NCI-H526 (cell line): ENCODE results near the gene APBB1.

Experiments used
- DNase-seq, 2 experiments: peaks; one replicate each; lab custom pipeline; 2025; lab: John Stamatoyannopoulos, UW

APBB1 gene

DNA sequence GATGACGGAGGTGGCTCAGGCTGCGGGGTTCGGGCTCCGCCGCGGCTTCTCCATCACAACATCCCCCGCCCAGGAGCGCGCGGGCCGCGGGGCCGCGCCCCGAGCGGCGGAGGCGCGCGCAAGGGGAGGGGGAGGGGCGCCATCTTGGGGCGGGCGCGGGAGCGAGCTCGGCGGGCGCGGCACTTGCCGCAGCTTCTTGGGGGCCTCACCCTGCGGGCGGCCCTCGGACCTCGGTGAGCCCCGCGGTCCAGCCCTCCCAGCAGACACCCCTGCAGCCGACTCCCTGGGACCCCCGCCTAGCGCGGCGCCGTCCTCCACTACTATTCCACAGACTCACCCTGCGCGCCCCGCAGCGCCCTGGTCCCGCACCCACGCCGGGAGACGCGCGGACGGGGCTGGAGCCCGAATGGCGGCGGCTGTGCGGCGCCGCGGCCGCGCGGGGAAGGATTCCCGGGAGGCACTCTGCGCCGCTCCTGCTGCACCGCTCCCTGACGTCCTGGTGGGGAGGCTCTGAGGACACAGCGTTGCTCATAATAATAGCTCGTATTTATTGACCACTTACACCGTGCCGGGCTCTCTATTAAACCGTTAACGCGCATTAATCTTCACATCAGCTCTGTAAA, at the start of gene APBB1:
TSS of gene APBB1 (minus strand) at position 86 of the 623 bp plus-strand sequence. CDS start 7,747 bp downstream, outside the sequence.
- peak; percentile 34 to 84 for DNase-seq

GRCh38 chr11:6459099-6459450, 40.2 kb upstream of the APBB1 start:
- DNase-seq: no peak

- DNase-seq: no peak
Measured at GRCh38 chr11:6458352-6459098, 39.6 kb upstream of the APBB1 start.

DNA sequence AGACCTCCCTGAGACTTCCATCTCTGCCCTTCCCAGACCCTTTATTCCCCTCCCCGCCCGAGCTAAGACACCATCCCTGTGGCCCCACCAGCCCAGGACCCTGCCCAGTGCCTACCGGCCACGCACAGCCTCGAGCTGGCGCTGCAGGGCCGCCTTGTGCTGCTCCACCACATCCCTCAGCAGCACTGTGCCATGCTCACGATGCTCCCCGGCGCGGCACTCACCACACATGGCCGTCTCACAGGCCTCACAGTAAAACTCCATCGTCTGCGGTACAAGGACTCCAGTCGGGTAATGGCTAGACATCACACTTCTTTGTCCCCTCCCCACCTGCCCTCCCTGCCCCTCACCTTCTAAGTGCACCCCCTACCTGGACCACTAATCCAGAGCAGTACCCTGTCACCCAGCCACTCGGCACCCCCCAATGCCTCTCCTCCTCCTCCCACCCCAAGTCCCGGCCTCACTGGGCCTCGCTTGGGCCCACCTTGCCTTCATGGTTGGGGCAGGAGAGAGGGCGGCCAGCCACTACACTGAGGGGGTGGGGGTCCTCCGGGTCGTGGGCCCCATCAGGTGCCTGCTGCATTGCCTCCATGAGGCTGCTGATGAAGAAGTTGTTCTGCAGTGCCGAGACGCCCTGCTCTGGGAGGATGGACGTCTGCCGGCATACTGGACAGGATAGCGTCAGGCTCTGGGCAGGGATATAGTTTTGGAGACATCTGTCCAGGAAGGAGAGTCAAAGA, 38.9 kb upstream of the APBB1 start:
- no peak for DNase-seq

GRCh38 chr11:6456361-6457073, 37.6 kb upstream of the APBB1 start:
- DNase-seq: no peak

DNA sequence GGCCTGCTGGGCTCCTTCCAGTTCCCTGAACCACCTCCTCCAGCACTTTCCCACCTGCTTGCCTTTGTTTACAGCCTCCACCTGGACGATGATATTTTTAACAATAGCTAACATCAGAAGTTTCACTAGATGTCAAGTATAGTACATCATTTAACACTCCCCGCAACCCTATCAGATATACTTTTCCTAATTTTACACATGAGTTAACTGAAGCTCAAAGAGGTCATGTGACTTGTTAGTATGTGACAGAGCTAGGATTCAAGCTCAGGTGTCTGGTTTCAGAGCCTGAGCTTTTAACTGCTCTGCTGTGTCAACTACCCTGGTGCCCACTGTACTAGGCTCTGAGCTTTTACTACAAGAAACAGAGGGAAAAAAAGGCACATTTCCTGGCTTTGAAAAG, 36.2 kb upstream of the APBB1 start:
- DNase-seq: peak in 1 of 2 experiments; percentile 24

- DNase-seq: no peak
Measured at GRCh38 chr11:6453152-6453551, 34.3 kb upstream of the APBB1 start.

GRCh38 chr11:6452219-6452618, 33.3 kb upstream of the APBB1 start:
- no peak for DNase-seq

- no peak for DNase-seq
Measured at GRCh38 chr11:6448574-6448973, 29.7 kb upstream of the APBB1 start.

DNA sequence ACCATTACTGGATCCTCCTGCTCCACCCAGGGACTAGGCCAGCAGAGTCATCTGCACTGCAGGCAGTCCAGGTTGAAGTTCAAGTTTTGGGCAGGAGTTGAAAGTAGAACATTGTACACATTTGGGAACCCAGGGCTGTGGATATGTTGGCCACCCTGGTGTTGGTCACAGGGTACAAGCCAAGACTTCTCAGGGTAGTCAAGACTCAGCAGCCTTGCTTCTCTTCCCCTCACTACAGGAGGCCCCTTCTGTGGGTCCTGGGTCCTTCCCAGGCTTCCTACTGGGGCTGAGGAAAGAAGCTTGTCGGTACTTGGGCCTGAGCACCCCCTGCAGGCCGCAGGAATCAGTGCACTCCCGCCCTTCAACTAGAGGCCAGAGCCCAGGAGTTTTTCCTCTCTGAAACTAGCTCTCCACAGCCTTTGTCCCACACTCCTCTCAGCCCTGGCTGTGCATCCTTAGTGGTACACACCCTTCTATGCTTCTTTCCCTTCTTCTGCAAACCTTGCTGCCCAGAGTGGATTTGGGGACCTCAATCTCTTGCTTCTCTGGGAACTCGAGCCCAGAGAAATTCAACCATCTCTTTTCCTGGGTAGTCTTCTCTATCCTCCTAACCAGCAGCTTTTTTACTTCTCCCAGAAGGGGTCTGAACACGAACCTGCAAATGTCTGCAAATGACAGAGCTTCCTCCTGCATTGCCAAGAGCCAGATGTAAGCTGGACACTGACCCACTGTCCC, 24.5 kb upstream of the APBB1 start:
- peak; percentile 49 to 81 for DNase-seq

DNA sequence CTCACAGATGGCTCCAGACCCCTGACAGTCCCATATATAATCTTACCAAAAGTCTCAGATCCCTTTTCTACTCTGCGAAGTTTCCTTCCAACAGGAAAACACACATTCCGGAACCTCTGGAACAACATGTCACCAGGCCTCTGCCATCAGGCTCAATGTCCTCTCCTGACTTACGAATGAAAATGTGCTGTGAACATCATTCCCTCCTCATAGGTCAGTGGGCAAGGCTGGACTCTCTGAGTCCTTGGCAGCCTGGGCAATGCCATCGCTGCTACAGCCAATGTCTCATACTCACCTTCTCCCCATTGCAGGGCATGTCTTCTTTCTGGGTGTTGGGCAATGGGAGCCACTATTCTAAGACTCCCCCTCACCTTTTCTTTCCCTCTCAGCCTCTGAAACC, 23.5 kb upstream of the APBB1 start:
- no peak for DNase-seq

DNA sequence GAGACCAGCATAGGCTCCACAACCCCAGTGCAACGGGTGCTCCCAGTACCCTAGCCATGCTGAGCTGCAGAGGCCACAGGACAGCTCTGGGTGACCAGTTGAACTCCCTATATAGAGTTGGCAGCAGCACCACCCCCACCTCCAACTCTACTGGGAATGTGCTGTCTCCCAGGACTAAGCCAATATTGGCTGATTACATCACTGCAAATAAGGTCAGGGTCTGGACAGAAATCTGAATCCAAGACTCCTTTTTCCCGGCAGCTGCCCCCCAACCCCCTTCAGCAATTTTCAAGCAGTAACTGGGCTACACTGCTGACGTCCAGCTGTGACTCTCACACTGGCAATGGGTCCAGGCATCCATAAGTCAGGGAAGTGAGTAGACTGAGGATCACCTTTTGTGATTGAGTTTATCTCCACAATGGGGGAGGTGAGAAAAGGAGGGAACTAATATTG, 22.0 kb upstream of the APBB1 start, which contains the start of gene HPX:
TSS of gene HPX (minus strand) at position 82 of the 453 bp plus-strand sequence. CDS start at position 58, 24 bp downstream.
- DNase-seq: no peak

DNA sequence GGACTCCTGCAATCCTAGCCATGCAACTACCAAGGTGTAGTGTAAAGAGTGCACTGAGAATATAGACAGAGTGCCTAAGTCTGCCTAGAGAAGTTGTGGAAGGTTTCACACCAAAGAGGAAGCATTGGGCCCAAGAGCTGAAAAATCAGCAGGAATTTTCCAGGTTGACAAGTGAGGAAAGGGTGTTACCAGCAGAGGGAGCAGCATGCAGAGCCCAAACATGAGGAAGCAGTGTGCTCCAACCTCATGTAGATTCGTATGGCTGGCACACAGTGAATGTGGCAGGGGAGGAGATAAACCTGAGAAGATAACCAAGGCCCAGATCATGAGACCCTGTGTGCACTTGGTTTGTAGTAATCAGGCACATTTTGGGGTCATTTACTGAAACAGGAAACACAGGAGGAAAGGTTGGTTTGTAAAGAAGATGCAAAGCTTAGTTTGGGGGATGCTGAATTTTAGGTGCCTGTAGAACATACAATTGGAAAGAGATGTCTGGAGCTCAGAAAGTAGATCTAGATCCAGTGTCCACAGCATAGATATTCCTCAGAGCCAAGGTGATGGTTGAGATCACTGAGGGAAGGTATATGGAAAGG, 20.2 kb upstream of the APBB1 start:
- peak; percentile 33 to 75 for DNase-seq

DNA sequence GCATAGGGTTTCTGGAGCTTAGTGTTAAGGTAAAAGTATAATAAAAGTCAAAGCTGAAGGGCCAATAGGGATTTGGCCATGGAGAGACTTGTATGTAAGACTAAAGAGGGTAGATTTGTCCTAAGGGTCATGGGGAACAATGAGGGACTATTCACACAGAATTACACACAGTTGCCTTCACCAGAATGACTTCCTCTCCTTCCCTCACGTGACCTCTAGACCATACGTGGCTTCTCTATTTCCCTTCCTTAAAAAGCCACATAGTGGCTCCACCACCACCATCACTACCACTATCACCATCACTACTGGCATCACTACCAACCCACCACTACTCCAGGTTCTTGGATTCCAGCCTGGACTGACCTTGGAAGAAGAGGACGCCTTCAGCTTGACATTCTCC, 19.1 kb upstream of the APBB1 start:
- no peak for DNase-seq

DNA sequence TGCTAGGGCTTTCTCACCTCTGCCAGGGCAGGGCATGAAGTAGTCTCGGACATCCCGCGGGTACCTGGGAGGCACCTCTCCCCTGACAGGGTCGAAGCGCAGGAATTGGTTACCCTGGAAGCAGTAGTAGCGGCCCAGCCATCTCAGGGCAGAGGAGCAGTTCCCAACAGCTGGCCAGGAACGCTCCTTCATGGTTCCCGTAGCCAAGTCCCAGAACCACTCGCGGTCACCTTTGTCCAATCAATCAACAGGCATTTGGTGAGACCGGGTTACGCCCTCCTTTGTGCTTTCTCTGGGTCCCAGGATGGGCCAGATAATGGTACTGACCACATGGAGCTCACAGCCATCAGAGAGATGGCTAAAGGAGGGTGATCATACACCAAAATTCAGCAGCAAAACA, 18.5 kb upstream of the APBB1 start:
- no peak for DNase-seq

DNA sequence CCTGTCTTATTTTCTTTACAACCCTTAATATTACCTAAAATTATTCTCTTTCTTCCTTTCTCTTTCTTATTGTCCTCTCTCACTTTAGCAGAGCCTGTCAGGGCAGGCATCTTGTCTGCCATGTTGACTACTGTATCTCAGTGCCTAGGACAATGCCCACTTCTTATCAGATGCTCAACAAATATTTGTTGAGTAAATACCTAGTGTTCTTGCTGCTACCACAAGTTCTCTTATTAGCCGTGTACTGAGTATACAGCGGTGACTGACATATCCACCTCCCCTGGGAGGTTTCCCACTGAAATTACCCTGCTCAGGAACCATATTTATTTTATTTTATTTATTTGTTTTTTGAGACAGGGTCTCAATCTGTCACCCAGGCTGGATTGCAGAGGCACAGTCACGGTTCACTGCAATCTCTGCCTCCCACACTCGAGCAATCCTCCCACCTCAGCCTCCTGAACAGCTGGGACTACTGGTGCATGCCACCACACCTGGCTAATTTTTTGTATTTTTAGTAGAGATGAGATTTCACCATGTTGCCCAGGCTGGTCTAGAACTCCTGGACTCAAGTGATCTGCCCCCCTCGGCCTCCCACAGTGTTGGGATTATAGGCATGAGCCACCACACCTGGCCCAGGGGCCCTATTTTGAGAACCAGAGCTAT, 15.2 kb upstream of the APBB1 start:
- no peak for DNase-seq

DNA sequence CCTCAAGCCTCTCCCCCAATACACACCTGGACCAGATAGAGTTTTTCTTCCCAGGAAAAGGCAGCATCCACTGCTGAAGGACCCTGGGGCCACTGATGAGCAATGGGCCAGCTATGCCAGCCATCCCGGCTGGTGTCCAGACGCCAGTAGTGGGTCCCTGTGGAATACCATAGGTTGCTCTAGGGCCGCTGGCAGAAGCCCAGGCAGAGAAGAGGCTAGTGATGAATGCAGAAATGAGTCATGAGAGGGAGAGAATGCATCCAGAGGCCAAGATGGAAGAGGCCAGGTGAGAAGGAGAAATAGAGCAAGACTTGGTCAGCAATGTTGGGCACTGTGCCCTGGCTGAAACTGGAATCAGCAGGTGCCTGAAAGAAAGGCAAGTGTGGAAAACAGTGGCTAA, 13.0 kb upstream of the APBB1 start:
- DNase-seq: no peak

DNA sequence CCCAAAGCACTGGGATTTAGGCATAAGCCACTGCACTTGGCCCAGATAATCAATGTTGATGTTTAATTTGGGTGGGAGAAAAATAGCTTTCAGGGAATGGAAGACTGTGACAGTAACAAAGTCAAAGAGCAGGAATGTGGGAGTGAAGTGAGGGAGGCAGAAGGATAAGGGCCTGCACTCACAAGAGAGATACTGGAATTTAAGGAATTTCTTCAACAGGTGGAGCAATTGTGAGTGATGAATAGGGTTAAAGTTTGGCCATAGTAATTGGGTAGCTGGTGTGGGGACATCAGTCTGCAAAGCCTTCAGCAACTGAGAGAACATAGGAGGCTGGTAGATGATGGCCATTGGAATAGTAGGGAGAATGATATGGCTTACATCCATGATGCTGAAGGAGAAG, 8.6 kb upstream of the APBB1 start:
- no peak for DNase-seq

DNA sequence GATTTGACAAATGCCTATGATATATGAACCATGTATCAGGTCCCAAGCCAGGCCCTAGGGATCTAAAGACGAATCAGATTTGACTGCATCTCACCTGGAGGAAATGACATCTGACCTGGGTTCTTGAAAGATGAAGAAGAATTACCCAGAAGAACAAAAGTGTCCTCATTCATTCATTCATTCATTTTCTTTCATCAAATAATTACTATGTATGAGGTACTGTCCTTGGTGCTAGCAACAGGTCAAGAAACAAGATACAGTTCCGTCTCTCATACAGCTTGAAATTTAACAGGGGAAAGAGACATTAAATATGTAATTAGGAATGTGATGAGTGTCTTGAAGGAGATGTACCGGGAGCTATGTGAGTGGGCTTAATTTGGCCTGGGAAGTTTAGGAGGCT, 1.8 kb upstream of the APBB1 start:
- DNase-seq: no peak

DNA sequence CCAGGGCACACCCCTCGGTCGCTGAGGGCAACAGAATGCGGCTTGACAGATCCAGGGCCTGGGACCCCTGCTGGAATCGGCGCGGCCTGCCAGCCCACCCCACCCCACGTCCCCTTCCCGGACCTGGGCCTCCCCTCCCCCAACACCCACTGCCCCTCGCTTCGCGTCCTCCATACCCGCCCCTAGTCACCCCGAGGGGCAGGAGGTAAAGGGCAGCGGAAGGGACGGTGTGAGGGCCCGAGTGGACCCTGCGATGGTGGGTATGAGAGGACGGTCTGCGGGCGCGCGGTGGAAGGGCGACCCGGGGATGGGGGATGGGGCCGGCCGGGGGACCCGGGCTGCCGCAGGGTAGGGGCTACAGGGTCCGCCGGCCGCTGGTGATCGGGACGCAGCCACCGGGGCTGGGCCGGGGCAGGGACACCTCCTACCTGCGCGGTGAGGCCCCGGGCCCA, 311 bp downstream of the APBB1 start:
- DNase-seq: peak in 1 of 2 experiments; percentile 52
